Measurements from ENCODE around the gene C16orf96. TPM values are rescaled to one million over a fixed set of nuclear protein-coding genes. Genes with fewer than 3 reads are reported as not detected.

The C16orf96 gene
- total RNA-seq, 6 experiments from 2014 or later: not detected

DNA sequence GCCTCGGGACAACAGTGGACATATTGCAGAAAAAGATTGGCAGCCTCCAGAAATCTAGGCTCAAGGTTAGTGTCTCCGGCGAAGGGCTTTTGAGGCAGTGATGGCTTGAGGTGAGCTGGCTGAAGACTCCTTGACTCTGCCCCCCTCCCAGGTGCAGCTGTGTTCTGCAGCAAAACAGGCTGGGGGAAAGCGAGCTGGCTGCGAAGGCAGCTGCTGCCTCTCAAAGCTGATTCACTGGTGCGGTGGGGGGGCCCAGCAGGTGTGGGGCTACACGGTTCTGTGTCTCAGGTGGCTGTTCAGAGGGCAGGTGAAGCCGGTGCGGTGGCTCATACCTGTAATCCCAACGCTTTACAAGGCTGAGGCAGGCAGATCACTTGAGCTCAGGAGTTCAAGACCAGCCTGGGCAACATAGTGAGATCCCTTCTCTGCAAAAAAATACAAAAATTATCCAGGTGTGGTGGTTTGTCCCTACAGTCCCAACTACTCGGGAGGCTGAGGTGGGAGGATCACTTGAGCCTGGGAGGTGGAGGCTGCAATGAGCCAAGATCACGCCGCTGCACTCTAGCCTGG lies 22.9 kb downstream of the C16orf96 start:
- no peak for DNase-seq
- Mint-ChIP-seq H3K4me3 (no peak overlapping the region), H3K27ac (no peak overlapping the region), H3K36me3 (ENCODE audit: low read depth) (no peaks in the 10 kb centered on the region), H3K27me3 (ENCODE audit: insufficient read depth) (peaks cover 11% of the 10 kb centered on the region), H3K9me3 (no peaks in the 10 kb centered on the region), H3K4me1 (ENCODE audit: low read depth) (no peaks in the 10 kb centered on the region)
- TF ChIP-seq, protein P1, sequence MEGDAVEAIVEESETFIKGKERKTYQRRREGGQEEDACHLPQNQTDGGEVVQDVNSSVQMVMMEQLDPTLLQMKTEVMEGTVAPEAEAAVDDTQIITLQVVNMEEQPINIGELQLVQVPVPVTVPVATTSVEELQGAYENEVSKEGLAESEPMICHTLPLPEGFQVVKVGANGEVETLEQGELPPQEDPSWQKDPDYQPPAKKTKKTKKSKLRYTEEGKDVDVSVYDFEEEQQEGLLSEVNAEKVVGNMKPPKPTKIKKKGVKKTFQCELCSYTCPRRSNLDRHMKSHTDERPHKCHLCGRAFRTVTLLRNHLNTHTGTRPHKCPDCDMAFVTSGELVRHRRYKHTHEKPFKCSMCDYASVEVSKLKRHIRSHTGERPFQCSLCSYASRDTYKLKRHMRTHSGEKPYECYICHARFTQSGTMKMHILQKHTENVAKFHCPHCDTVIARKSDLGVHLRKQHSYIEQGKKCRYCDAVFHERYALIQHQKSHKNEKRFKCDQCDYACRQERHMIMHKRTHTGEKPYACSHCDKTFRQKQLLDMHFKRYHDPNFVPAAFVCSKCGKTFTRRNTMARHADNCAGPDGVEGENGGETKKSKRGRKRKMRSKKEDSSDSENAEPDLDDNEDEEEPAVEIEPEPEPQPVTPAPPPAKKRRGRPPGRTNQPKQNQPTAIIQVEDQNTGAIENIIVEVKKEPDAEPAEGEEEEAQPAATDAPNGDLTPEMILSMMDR (IDR thresholded peaks at IDR 0.05): no peak

DNA sequence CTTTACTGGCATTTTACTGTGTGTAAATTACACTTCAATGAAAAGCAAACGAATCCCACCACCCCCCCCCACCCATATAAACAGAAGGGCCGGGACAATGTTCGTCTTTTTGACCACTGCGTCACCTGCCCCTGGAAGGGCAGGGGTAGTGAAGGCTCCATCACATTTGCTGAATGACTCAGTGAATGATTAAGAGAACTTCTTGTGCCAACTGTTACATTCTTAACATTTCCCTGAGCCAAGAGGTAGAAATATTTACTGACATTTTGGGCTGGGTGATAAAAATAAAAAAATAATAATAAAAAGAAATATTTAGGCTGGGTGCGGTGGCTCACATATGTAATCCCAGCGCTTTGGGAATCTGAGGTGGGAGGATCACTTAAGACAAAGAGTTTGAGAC lies 24.1 kb downstream of the C16orf96 start:
- no peak overlapping the region for H3K4me3 Mint-ChIP-seq
- no peaks in the 10 kb centered on the region for H3K9me3 Mint-ChIP-seq
- no peaks in the 10 kb centered on the region for H3K4me1 Mint-ChIP-seq (ENCODE audit: low read depth)
- H3K27ac Mint-ChIP-seq: no peak overlapping the region
- TF ChIP-seq, protein P1 (IDR thresholded peaks at IDR 0.05): no peak
- peak; percentile 4 for DNase-seq
- H3K36me3 Mint-ChIP-seq (ENCODE audit: low read depth): no peaks in the 10 kb centered on the region
- H3K27me3 Mint-ChIP-seq (ENCODE audit: insufficient read depth): peaks cover 7% of the 10 kb centered on the region

DNA sequence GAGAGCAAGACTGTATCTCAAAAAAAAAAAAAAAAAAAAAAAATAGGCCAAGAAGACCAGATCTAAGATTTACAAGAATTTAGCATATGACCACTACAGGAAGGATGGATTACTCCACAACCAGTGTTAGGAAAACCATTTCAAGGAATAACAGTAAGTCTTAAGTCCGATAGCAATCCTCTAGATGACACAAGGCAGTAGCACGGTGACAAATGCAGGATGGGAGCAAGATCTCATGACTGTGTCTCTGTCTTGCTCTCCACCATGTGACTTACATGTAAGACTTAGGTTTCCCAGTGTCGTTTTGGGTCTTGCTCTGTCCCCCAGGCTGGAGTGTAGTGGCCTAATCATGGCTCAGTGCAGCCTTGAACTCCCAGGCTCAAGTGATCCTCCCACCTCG lies 27.8 kb downstream of the C16orf96 start:
- TF ChIP-seq, protein P1 (IDR thresholded peaks at IDR 0.05): no peak
- Mint-ChIP-seq H3K4me3 (no peak overlapping the region), H3K27me3 (ENCODE audit: insufficient read depth) (peaks cover 26% of the 10 kb centered on the region), H3K9me3 (peaks cover 11% of the 10 kb centered on the region), H3K36me3 (ENCODE audit: low read depth) (peaks cover 4% of the 10 kb centered on the region; the same call in 1 of the 2 replicates), H3K4me1 (ENCODE audit: low read depth) (no peaks in the 10 kb centered on the region), H3K27ac (no peak overlapping the region)
- DNase-seq: no peak

DNA sequence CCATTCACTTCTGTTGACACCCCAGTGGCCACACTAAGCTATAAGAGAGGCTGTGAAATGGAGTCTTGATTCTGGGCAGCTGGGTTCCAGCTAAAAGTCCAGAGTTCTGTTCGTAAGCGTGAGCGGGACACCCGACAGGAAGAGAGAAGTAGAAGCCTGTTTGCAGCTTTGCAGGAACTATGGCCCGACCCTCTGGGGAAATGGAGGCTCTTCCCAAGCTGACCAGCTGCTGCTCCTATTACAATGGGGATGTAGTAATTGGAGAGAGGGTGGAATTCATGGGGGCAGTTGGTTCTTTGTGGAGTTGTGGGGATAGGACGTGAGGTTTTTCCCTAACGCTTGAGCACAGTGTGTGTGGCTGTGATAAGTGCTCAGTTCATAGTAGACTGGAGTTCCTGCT lies 30.2 kb downstream of the C16orf96 start:
- peaks cover 32% of the 10 kb centered on the region for H3K27me3 Mint-ChIP-seq (ENCODE audit: insufficient read depth)
- H3K36me3 Mint-ChIP-seq (ENCODE audit: low read depth): peaks cover 5% of the 10 kb centered on the region; the same call in 1 of the 2 replicates
- H3K4me3 Mint-ChIP-seq: no peak overlapping the region
- peaks cover 11% of the 10 kb centered on the region for H3K9me3 Mint-ChIP-seq
- no peaks in the 10 kb centered on the region for H3K4me1 Mint-ChIP-seq (ENCODE audit: low read depth)
- DNase-seq: no peak
- TF ChIP-seq, protein P1 (IDR thresholded peaks at IDR 0.05): no peak
- no peak overlapping the region for H3K27ac Mint-ChIP-seq

DNA sequence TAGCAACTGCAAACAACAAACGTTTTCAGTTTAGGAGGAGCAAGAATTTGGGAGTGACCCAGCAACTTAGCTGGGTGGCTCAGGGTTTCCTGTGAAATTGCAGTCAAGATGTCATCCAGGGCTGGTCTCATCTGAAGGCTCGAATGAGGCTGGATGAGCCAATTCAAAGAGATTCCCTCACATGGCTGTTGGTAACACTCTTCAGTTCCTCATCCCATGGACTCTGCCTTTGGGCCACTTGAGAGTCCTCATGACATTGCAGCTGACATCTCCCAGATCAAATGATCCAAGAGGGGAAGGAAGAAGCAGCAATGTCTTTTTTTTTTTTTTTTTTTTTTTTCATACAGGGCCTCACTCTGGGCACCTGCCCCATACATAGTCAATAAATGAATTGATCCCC lies 32.2 kb downstream of the C16orf96 start:
- TF ChIP-seq, protein P1 (IDR thresholded peaks at IDR 0.05): no peak
- Mint-ChIP-seq H3K27me3 (ENCODE audit: insufficient read depth) (peaks cover 33% of the 10 kb centered on the region), H3K4me3 (no peak overlapping the region)

More for the DNA sequence above, 32.2 kb downstream of the C16orf96 start:
- Mint-ChIP-seq H3K36me3 (ENCODE audit: low read depth) (peaks cover 5% of the 10 kb centered on the region; the same call in 1 of the 2 replicates), H3K27ac (no peak overlapping the region), H3K4me1 (ENCODE audit: low read depth) (no peaks in the 10 kb centered on the region), H3K9me3 (peaks cover 11% of the 10 kb centered on the region)
- DNase-seq: no peak

Data from HFFc6 (cell line).